Activated CD4-positive, alpha-beta T cell treated with anti-CD3 and anti-CD28 coated beads, Interleukin-2, Interleukin-4, amounts not matched to agents 100 ng/mL and 50 ng/mL, durations not matched to agents 16 hours and 8 hours (primary cell): ENCODE results near the gene SLC26A2.
"Not testable (repeated sequence)": the region's sequence is repeated elsewhere in the genome, so short reads cannot be mapped to it uniquely, and the experiment has no call there.

Experiments used
- DNase-seq: peaks from one replicate; pipeline ENCODE4 v3.0.0-alpha.2; 2020; ENCODE audit warnings: low spot score

The SLC26A2 gene

GRCh38 chr5:150006318-150006717, 45.8 kb downstream of the SLC26A2 start:
- DNase-seq = no peak

GRCh38 chr5:150007050-150007449, 46.5 kb downstream of the SLC26A2 start:
- no peak for DNase-seq

- DNase-seq = no peak
These were observed 49.3 kb downstream of the SLC26A2 start for GRCh38 chr5:150009671-150010387.

DNA sequence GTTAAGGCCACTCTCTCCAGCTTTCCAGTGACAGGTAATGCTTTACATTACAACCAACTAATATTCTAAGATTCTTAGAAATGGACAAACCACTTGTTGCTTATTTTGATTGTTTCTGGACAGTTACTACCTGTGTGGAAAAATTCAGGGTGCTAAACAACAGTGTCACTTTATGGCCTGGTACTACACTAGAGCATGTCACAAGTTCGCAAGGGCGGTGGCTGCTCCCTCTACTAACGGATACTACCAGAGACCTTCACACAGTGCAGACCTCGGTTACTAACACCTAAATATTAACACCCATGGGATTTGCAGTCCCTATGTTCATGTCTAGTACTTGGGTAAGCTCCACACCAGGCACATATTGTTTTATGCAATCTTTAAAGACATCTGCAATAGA, 53.4 kb downstream of the SLC26A2 start:
- DNase-seq = no peak

GRCh38 chr5:150014456-150014855, 53.9 kb downstream of the SLC26A2 start:
- DNase-seq = no peak

GRCh38 chr5:150015415-150015814, 54.9 kb downstream of the SLC26A2 start:
- DNase-seq = no peak

DNA sequence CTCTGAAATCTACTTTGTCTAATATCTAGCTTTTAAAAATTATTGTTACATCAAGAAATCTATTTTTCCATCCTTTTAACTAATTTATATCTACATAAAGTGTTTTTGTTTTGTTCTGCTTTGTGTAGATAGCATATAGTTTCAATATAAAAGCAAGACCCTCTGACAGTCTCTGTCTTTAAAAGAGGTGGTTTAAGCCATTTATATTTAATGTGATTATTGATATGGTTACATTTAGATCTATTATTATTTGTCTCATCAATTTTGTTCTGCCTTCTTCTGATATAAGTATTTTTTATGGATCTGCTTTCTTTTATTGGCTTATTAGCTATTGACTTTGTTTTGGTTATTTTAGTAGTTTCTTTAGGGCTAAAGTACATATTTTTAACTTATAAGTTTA, 56.0 kb downstream of the SLC26A2 start:
- DNase-seq = no peak

DNA sequence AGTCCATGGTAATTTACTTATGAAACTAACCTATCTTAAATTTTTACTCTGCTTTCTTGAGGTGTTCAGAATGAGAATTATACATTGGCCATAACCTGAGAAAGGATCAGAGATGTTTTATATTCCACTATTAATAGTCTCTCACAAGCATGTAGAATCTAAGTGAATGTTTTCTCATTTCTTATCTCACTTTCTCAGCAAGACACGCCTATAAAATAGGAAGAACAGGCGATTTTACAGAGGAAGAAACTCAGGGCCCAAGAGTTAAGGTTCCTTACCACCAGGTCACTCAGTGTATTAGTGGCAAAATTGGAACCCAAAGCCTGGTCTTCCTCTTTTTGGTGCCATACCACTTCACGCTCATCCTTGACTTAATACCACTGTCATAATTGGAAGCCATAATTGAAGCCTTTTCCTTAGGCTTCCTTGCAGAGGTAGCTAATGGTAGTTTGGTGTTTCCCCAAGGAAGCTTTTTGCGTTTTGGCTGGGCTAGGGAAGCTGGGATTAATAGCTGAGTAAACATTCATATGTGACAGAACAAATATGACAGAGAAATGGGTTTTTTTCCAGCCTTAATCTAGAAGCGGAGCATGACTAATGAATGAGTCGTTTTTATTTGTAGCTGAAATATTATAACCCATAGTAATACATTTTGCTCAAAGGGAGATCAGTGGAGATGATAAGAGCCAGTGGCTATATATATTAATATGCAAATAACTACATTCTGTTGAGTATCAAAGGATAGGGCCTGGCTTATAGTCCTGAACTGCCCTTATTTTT, 56.9 kb downstream of the SLC26A2 start:
- no peak for DNase-seq

DNA sequence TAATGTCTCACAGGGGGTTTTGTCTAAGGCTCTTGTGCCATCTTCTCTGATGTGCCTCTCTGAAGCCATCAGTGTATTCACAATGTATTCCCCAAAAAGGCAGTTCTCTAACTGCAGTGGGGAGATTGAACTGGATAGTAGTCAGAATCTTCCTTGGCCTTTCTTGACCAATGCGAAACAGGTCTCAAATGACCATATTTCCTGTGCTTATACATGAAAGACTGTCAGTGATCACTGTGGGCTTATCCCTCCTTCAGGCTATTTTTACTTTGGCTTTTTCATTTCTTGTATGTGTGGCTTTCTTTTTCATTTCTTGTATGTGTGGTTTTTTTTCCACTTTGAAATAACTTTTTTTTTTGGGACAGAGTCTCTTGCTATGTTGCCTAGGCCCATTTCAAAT, 59.7 kb downstream of the SLC26A2 start:
- DNase-seq = no peak

- no peak for DNase-seq
These were observed 61.1 kb downstream of the SLC26A2 start for GRCh38 chr5:150021491-150022157.

GRCh38 chr5:150022158-150022531, 61.6 kb downstream of the SLC26A2 start:
- DNase-seq = no peak

DNA sequence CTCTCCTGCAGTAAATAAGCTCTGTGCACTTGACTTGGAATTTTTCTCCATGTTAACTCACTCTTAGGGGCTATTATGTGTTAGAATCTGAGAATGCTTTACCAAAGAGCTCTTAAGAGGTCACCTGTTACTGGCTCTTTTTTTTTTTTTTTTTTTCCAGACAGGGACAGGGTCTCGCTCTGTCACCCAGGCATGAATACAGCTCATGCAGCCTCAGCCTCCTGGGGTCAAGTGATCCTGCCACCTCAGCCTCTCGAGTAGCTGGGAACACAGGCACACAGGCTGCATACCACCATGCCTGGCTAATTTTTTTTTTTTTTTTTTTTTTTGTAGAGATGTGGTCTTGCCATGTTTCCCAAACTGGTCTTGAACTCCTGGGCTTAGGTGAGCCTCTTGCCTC, 62.1 kb downstream of the SLC26A2 start:
- no peak for DNase-seq

DNA sequence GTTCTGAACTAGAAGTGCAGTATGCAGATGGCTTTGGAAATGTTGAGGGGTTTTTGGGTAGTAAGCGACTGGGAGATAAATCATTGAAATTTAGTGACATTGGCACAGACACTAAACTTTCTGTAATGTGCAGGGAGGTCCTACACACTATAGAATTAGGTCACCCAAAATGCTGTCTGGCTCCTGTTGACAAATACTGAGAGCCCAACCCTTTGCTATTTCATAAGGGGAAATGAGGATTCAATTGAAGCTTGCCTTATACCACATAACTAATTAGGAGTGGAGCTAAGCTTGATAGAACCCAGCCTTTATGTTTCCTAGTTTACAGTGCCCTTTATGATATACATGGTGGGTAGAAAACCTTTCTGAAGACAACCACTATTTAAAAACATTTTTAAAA, 62.6 kb downstream of the SLC26A2 start:
- no peak for DNase-seq

- no peak for DNase-seq
These were observed 63.9 kb downstream of the SLC26A2 start for GRCh38 chr5:150024346-150024984.

DNA sequence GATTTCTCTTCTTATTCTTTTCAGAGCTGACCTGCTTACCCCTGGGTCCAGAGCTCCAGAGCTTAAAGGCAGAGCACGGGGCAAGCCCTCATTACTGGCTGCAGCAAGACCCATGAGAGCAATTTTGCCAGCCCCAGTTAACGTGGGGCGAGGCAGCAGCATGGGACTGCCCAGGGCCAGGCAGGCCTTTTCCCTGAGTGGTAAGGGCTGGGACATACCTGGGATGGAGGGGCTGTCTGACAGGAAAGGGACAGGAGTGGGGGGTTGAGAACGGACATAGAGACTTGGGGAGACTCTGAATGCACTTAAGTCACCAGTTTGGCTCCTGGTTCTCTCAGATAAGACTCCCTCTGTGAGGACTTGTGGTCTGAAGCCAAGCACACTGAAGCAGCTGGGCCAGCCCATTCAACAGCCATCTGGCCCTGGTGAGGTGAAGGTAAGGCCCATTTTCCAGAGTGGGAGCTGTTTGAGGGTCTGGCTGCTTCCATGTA, 66.2 kb downstream of the SLC26A2 start:
- DNase-seq = no peak

- DNase-seq = not testable (repeated sequence)
These were observed 67.5 kb downstream of the SLC26A2 start for GRCh38 chr5:150028047-150028446.

GRCh38 chr5:150033334-150033733, 72.8 kb downstream of the SLC26A2 start:
- no peak for DNase-seq

DNA sequence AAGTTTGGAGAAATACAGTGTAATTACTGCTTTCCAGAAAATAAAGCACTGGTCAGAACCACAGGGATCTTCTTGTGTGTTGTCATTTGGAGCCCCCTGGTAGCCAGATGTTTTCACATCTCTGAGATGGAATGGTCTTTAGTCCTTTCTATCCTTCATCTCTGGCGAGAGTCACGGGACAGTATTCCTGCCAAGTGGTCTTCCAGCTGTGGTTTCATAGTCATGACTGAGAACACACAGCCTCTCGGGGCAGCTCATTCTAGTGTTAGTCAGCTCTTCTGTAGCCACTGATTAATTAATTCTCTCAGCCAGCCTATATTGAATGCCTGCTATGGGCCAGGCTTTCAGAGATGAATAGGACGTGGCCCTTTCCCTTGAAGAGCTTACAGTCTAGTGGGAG, 74.1 kb downstream of the SLC26A2 start:
- no peak for DNase-seq

DNA sequence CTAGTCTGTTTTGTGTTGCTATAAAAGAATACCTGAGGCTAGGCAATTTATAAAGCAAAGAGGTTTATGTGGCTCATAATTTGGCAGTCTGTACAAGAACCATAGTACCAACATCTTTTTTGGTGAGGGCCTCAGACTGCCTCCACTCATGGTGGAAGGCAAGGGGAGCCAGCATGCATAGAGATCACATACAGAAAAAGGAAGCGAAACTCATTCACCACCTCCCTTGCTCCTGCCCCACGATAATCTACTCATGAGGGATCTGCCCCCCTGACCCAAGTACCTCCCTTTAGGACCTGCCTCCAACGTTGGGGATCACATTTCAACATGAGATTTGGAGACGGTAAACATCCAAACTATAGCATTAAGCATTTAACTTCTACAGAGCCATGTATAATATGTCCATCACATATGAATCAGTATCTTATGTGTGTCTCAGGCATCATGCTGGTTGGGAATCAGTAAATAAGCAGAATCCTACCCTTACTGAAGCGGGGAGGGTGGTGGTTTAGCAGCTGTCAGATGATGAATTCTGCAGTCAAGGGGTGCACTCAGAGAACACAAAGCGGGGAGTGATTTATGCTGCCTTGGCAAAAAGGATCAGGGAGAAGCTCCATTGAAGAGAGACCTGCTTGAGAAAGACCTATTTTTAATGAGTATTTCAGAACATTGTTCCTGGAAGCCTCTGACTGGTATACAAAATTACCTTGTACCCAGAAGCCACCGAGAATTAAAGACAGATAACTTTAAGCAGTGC, 74.8 kb downstream of the SLC26A2 start:
- DNase-seq = no peak

DNA sequence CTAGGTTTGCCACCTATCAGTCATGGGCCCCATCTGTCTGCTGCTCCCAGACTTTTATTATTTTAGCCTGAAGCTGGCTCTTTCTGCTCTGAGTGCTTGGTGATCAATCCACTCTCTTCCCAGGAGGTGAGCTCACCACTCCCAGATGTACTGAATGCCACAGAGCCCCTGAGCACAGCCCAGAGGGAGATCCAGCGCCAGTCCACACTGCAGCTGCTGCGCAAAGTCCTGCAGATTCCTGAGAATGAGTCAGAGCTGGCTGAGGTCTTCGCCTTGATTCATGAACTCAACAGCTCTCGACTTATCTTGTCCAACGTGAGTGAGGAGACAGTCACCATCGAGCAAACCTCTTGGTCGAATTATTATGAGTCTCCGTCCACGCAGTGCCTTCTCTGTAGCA, 76.0 kb downstream of the SLC26A2 start:
- no peak for DNase-seq
